HepG2 (cell line): ENCODE data around the gene HS3ST3B1. TPM values are rescaled to one million over a fixed set of nuclear protein-coding genes. Genes with fewer than 3 reads are reported as not detected.

ENCODE experiments used
- ARHGAP35 ChIP-seq: sonication (generic); formaldehyde crosslinking; IDR thresholded peaks from 2 replicates; pipeline ENCODE4 v1.9.0; 2022; ENCODE audit warnings: mild to moderate bottlenecking, inconsistent platforms, moderate library complexity, missing genetic modification reagents, borderline replicate concordance
- GLI4 ChIP-seq: sonication (generic); formaldehyde crosslinking; IDR thresholded peaks from 2 replicates; pipeline ENCODE4 v1.5.1; 2020; ENCODE audit warnings: missing genetic modification reagents, mild to moderate bottlenecking, moderate library complexity, borderline replicate concordance
- HES4 ChIP-seq: sonication (generic); formaldehyde crosslinking; IDR thresholded peaks from 2 replicates; pipeline ENCODE4 v1.9.0; 2021; ENCODE audit warnings: mild to moderate bottlenecking, missing genetic modification reagents, borderline replicate concordance
- KAT7 ChIP-seq: IDR thresholded peaks from 2 replicates; pipeline ENCODE4 v1.6.1; 2018; ENCODE audit warnings: borderline replicate concordance, missing compliant biosample characterization
- PITX1 ChIP-seq: sonication (generic); formaldehyde crosslinking; IDR thresholded peaks from 2 replicates; pipeline ENCODE4 v1.5.1; 2020; ENCODE audit warnings: mild to moderate bottlenecking, missing genetic modification reagents
- RAD21 ChIP-seq: fragments of 450-650 bp; formaldehyde crosslinking; IDR thresholded peaks from 2 replicates; pipeline ENCODE4 v1.5.0; 2020; ENCODE audit warnings: mild to moderate bottlenecking
- REPIN1 ChIP-seq: sonication (generic); formaldehyde crosslinking; IDR thresholded peaks from 2 replicates; pipeline ENCODE4 v1.8.0; 2022; ENCODE audit warnings: missing genetic modification reagents, low read depth, mild to moderate bottlenecking, borderline replicate concordance
- ZBTB44 ChIP-seq: sonication (generic); formaldehyde crosslinking; IDR thresholded peaks from 2 replicates; pipeline ENCODE4 v1.4.0; 2020; ENCODE audit warnings: missing genetic modification reagents
- ZFP36L2 ChIP-seq: sonication (generic); formaldehyde crosslinking; IDR thresholded peaks from 2 replicates; pipeline ENCODE4 v1.4.0; 2020; ENCODE audit warnings: missing genetic modification reagents
- ZNF256 ChIP-seq: sonication (generic); formaldehyde crosslinking; conservative IDR thresholded peaks from 2 replicates; pipeline ENCODE4 v1.4.0; 2020; ENCODE audit warnings: missing genetic modification reagents
- ZNF33A ChIP-seq: sonication (generic); formaldehyde crosslinking; IDR thresholded peaks from 2 replicates; pipeline ENCODE4 v1.5.1; 2020; ENCODE audit warnings: missing genetic modification reagents, mild to moderate bottlenecking, moderate library complexity, borderline replicate concordance
- ZNF33B ChIP-seq: sonication (generic); formaldehyde crosslinking; IDR thresholded peaks from 2 replicates; pipeline ENCODE4 v1.5.1; 2020; ENCODE audit warnings: mild to moderate bottlenecking, missing genetic modification reagents
- ZNF543 ChIP-seq: sonication (generic); formaldehyde crosslinking; IDR thresholded peaks from 2 replicates; pipeline ENCODE4 v1.4.0; 2020; ENCODE audit warnings: mild to moderate bottlenecking, missing genetic modification reagents
- polyA plus RNA-seq, 8 experiments: library from polyadenylated mRNA; depleted of rRNA in 3 of 8; stranded (reverse) in 7 of 8; unstranded in 1 of 8; fragments of >200 nt; fragmentation: Illumina TruSeq in 4 of 8; extraction: Trizol in 4 of 8; gene quantifications; 2 replicates each; pipeline versions ENCODE4 v1.2.1 to v1.2.3, GENCODE V29; 2011 to 2016; ENCODE audit warnings: low read depth in 4 of 8, missing spikeins in 1 of 8, mixed read lengths in 1 of 8; ENCODE audit not compliant: insufficient read depth in 1 of 8
- total RNA-seq, 5 experiments: library from RNA; depleted of rRNA; stranded (reverse); fragments of >200 nt; fragmentation: Illumina TruSeq; extraction: Trizol; gene quantifications; 2 replicates each; pipeline ENCODE4 v1.2.3, GENCODE V29; 2016; ENCODE audit warnings: low read depth in 1 of 5
- TF ChIP-seq, protein P1 (sequence below): sonication (generic); formaldehyde crosslinking; IDR thresholded peaks from 2 replicates; pipeline ENCODE4 v1.5.1; 2020; ENCODE audit warnings: mild to moderate bottlenecking, missing genetic modification reagents, moderate library complexity
- TF ChIP-seq, protein P2 (sequence below): sonication (generic); formaldehyde crosslinking; IDR thresholded peaks from 2 replicates; pipeline ENCODE4 v1.5.0; 2020; ENCODE audit warnings: mild to moderate bottlenecking, missing genetic modification reagents
- TF ChIP-seq, protein P3 (sequence below): sonication (generic); formaldehyde crosslinking; IDR thresholded peaks from 2 replicates; pipeline ENCODE4 v1.8.1; 2023; ENCODE audit warnings: mild to moderate bottlenecking, missing genetic modification reagents
- TF ChIP-seq, protein P4 (sequence below): sonication (generic); formaldehyde crosslinking; IDR thresholded peaks from 2 replicates; pipeline ENCODE4 v1.8.0; 2022; ENCODE audit warnings: low read depth, missing genetic modification reagents

HS3ST3B1 gene
- total and polyA plus RNA-seq, 2 of the 13 experiments (the other 11 are each of a cell fraction or from before 2014, with no cell fraction given) = 15.7 to 39.5 TPM

DNA sequence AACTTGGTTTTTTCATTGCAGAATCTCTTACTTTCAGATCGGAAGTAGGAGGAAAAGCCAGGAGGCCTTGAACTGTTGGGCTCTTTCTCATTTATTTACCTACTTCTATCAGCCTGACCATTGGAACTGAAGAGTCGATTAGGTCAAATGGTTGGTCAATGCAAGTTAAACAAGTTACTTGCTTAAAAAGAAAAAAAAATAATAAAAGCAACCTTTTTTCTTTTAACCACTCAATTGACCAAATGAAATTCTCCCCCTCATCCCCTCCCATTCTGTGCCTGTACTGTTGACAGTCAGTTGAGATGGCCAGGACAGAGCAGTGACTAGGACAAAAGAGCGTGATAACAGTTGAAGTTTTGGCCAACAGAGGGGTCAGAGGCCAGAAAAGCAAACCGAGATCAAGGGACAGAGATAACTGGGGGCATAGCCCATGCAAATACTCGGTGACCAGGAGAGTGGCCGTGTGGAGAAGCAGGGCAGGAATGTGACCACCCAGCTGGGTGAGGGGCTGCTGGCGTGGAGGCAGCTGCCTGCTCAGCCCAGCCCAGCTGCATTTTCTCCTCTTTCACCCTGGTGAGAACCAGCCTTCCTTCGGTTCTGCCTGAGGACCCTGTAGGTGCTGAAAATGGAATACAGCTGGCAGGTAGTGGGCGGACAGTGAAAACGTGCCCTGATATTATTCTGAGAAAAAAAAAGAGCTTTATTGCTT lies 72.2 kb downstream of the HS3ST3B1 start (continued):
- TF ChIP-seq, protein P1, sequence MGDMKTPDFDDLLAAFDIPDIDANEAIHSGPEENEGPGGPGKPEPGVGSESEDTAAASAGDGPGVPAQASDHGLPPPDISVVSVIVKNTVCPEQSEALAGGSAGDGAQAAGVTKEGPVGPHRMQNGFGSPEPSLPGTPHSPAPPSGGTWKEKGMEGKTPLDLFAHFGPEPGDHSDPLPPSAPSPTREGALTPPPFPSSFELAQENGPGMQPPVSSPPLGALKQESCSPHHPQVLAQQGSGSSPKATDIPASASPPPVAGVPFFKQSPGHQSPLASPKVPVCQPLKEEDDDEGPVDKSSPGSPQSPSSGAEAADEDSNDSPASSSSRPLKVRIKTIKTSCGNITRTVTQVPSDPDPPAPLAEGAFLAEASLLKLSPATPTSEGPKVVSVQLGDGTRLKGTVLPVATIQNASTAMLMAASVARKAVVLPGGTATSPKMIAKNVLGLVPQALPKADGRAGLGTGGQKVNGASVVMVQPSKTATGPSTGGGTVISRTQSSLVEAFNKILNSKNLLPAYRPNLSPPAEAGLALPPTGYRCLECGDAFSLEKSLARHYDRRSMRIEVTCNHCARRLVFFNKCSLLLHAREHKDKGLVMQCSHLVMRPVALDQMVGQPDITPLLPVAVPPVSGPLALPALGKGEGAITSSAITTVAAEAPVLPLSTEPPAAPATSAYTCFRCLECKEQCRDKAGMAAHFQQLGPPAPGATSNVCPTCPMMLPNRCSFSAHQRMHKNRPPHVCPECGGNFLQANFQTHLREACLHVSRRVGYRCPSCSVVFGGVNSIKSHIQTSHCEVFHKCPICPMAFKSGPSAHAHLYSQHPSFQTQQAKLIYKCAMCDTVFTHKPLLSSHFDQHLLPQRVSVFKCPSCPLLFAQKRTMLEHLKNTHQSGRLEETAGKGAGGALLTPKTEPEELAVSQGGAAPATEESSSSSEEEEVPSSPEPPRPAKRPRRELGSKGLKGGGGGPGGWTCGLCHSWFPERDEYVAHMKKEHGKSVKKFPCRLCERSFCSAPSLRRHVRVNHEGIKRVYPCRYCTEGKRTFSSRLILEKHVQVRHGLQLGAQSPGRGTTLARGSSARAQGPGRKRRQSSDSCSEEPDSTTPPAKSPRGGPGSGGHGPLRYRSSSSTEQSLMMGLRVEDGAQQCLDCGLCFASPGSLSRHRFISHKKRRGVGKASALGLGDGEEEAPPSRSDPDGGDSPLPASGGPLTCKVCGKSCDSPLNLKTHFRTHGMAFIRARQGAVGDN (CRISPR knock-in tag) = peak; percentile 84
- TF ChIP-seq ZBTB44 (CRISPR knock-in tag) (no peak), HES4 (CRISPR knock-in tag) (no peak), REPIN1 (CRISPR knock-in tag) (peak; percentile 52; the same call in 1 of the 2 replicates), PITX1 (CRISPR knock-in tag) (peak; percentile 94), GLI4 (no peak), RAD21 (CRISPR knock-in tag) (no peak), ZNF33A (CRISPR knock-in tag) (no peak), KAT7 (CRISPR knock-in tag) (no peak; the same call in 1 of the 2 replicates), ZFP36L2 (no peak), ZNF256 (CRISPR knock-in tag) (no peak), ARHGAP35 (CRISPR knock-in tag) (0 out of 2 replicates have a peak, but pooled peaks have one; percentile 40), ZNF33B (CRISPR knock-in tag) (no peak), ZNF543 (CRISPR knock-in tag) (no peak)
- TF ChIP-seq, protein P2, sequence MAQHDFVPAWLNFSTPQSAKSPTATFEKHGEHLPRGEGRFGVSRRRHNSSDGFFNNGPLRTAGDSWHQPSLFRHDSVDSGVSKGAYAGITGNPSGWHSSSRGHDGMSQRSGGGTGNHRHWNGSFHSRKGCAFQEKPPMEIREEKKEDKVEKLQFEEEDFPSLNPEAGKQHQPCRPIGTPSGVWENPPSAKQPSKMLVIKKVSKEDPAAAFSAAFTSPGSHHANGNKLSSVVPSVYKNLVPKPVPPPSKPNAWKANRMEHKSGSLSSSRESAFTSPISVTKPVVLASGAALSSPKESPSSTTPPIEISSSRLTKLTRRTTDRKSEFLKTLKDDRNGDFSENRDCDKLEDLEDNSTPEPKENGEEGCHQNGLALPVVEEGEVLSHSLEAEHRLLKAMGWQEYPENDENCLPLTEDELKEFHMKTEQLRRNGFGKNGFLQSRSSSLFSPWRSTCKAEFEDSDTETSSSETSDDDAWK (CRISPR knock-in tag) = no peak
- TF ChIP-seq, protein P3, sequence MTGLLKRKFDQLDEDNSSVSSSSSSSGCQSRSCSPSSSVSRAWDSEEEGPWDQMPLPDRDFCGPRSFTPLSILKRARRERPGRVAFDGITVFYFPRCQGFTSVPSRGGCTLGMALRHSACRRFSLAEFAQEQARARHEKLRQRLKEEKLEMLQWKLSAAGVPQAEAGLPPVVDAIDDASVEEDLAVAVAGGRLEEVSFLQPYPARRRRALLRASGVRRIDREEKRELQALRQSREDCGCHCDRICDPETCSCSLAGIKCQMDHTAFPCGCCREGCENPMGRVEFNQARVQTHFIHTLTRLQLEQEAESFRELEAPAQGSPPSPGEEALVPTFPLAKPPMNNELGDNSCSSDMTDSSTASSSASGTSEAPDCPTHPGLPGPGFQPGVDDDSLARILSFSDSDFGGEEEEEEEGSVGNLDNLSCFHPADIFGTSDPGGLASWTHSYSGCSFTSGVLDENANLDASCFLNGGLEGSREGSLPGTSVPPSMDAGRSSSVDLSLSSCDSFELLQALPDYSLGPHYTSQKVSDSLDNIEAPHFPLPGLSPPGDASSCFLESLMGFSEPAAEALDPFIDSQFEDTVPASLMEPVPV = no peak
- TF ChIP-seq, protein P4, sequence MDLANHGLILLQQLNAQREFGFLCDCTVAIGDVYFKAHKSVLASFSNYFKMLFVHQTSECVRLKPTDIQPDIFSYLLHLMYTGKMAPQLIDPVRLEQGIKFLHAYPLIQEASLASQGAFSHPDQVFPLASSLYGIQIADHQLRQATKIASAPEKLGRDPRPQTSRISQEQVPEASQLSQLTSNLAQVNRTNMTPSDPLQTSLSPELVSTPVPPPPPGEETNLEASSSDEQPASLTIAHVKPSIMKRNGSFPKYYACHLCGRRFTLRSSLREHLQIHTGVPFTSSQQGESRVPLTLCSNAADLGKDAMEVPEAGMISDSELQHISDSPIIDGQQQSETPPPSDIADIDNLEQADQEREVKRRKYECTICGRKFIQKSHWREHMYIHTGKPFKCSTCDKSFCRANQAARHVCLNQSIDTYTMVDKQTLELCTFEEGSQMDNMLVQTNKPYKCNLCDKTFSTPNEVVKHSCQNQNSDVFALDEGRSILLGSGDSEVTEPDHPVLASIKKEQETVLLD (CRISPR knock-in tag) = no peak; the same call in 1 of the 2 replicates
